DOHH2 (cell line): ENCODE data around the gene OSBPL2.

Experiments used
- EZH2phosphoT487 ChIP-seq: fragments of 200-600 bp; sonication (generic); IDR thresholded peaks from 2 replicates; pipeline ENCODE4 v1.6.1; 2017; ENCODE audit warnings: borderline replicate concordance, mild to moderate bottlenecking, antibody characterized with exemption, low read length, moderate library complexity, mixed read lengths
- TF ChIP-seq, protein P1 (sequence below): fragments of 200-600 bp; sonication (generic); IDR thresholded peaks from one replicate; pipeline ENCODE4 v1.5.1; 2014; ENCODE audit warnings: antibody characterized with exemption, mild to moderate bottlenecking, low read depth, low read length; ENCODE audit not compliant: poor library complexity, severe bottlenecking

DNA sequence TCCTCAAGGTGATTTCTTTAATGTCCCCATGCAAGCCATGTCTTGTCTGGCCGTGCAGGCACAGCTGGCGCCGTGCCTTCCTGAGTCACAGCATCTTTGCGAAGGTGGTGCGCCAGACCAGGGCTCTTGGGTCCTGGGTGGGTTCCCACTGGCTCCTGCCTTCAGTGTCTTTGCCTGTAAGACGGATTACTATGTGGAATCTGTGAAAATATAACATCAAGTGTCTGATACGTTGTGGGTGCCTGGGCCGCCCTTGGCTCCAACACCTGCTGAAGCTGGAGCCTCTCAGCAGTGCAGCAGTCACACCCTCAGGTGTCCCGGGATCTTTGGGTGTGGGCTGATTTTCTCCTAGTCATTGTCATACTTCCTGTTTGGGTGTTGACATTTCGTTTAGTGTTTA lies 3.2 kb downstream of the OSBPL2 start:
- TF ChIP-seq, protein P1, sequence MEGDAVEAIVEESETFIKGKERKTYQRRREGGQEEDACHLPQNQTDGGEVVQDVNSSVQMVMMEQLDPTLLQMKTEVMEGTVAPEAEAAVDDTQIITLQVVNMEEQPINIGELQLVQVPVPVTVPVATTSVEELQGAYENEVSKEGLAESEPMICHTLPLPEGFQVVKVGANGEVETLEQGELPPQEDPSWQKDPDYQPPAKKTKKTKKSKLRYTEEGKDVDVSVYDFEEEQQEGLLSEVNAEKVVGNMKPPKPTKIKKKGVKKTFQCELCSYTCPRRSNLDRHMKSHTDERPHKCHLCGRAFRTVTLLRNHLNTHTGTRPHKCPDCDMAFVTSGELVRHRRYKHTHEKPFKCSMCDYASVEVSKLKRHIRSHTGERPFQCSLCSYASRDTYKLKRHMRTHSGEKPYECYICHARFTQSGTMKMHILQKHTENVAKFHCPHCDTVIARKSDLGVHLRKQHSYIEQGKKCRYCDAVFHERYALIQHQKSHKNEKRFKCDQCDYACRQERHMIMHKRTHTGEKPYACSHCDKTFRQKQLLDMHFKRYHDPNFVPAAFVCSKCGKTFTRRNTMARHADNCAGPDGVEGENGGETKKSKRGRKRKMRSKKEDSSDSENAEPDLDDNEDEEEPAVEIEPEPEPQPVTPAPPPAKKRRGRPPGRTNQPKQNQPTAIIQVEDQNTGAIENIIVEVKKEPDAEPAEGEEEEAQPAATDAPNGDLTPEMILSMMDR: no peak
- TF ChIP-seq EZH2phosphoT487: no peak
